AML-193 (cell line): ENCODE data around the gene MAP3K15.

Experiments used
- DNase-seq, 2 experiments: peaks; one replicate each; lab custom pipeline; 2025; lab: John Stamatoyannopoulos, UW

Gene MAP3K15

GRCh38 chrX:19514791-19515614 is at the start of gene MAP3K15:
TSS of gene MAP3K15 (minus strand) at chrX:19515508. CDS start at chrX:19515261, 247 bp downstream.
- peak; percentile 4 to 11 for DNase-seq

- no peak for DNase-seq
These were observed 49.3 kb upstream of the MAP3K15 start for GRCh38 chrX:19564606-19565005.

GRCh38 chrX:19563746-19564145 is 48.4 kb upstream of the MAP3K15 start:
- DNase-seq, result no peak

- no peak for DNase-seq
These were observed 48.0 kb upstream of the MAP3K15 start for GRCh38 chrX:19563327-19563726.

GRCh38 chrX:19560611-19561010 is 45.3 kb upstream of the MAP3K15 start:
- no peak for DNase-seq

GRCh38 chrX:19557822-19558221 is 42.5 kb upstream of the MAP3K15 start:
- DNase-seq, result no peak

GRCh38 chrX:19556202-19556601 is 40.9 kb upstream of the MAP3K15 start:
- DNase-seq, result no peak

GRCh38 chrX:19555683-19556082 is 40.4 kb upstream of the MAP3K15 start:
- DNase-seq, result no peak

- no peak for DNase-seq
These were observed 39.9 kb upstream of the MAP3K15 start for GRCh38 chrX:19555236-19555635.

GRCh38 chrX:19554786-19555185 is 39.5 kb upstream of the MAP3K15 start:
- DNase-seq, result peak; percentile 19 to 32

- no peak for DNase-seq
These were observed 37.5 kb upstream of the MAP3K15 start for GRCh38 chrX:19552793-19553192.

- no peak for DNase-seq
These were observed 34.5 kb upstream of the MAP3K15 start for GRCh38 chrX:19549838-19550237.

GRCh38 chrX:19548934-19549333 is 33.6 kb upstream of the MAP3K15 start:
- no peak for DNase-seq

- no peak for DNase-seq
These were observed 33.0 kb upstream of the MAP3K15 start for GRCh38 chrX:19548279-19548678.

- DNase-seq, result no peak
These were observed 30.3 kb upstream of the MAP3K15 start for GRCh38 chrX:19545651-19546050.

- peak; percentile 23 to 34 for DNase-seq
These were observed 29.5 kb upstream of the MAP3K15 start for GRCh38 chrX:19544693-19545305.

GRCh38 chrX:19543951-19544381 is 28.7 kb upstream of the MAP3K15 start:
- no peak for DNase-seq

GRCh38 chrX:19543020-19543715 is 27.9 kb upstream of the MAP3K15 start:
- no peak for DNase-seq

- no peak for DNase-seq
These were observed 26.6 kb upstream of the MAP3K15 start for GRCh38 chrX:19541931-19542330.

- no peak for DNase-seq
These were observed 25.9 kb upstream of the MAP3K15 start for GRCh38 chrX:19541196-19541595.

GRCh38 chrX:19540076-19540475 is 24.8 kb upstream of the MAP3K15 start:
- DNase-seq, result no peak

- no peak for DNase-seq
These were observed 24.4 kb upstream of the MAP3K15 start for GRCh38 chrX:19539665-19540064.

GRCh38 chrX:19535476-19535875 is 20.2 kb upstream of the MAP3K15 start:
- peak; percentile 21 to 34 for DNase-seq
